Loucy (cell line): ENCODE data around the gene PUM1.

Source experiments
- H2AFZ ChIP-seq: fragments of 200-600 bp; sonication (generic); 2 replicates; pipeline ENCODE4 v1.6.0; 2016; ENCODE audit warnings: antibody characterized with exemption, mild to moderate bottlenecking, low read length, moderate library complexity
- H3F3A ChIP-seq: fragments of 200-600 bp; 2 replicates; pipeline ENCODE4 v1.6.0; 2016; ENCODE audit warnings: antibody characterized with exemption, low read depth, mild to moderate bottlenecking
- H3K27me3 ChIP-seq: fragments of 200-600 bp; sonication (generic); 2 replicates; pipeline ENCODE4 v1.6.1; 2014; ENCODE audit warnings: low read length, mild to moderate bottlenecking; ENCODE audit not compliant: insufficient read depth, poor library complexity, severe bottlenecking
- H3K36me3 ChIP-seq: fragments of 200-600 bp; sonication (generic); 2 replicates; pipeline ENCODE4 v1.6.1; 2016; ENCODE audit warnings: low read length; ENCODE audit not compliant: insufficient read depth
- H3K4me1 ChIP-seq: fragments of 200-600 bp; sonication (generic); 2 replicates; pipeline ENCODE4 v1.5.1; 2014; ENCODE audit warnings: low read length, mild to moderate bottlenecking; ENCODE audit not compliant: insufficient read depth, poor library complexity, severe bottlenecking
- H3K4me2 ChIP-seq: fragments of 200-600 bp; sonication (generic); 2 replicates; pipeline ENCODE4 v1.6.0; 2014; ENCODE audit warnings: antibody characterized with exemption, low read length, low read depth, mild to moderate bottlenecking; ENCODE audit not compliant: poor library complexity, severe bottlenecking
- H3K4me3 ChIP-seq: fragments of 200-600 bp; sonication (generic); 2 replicates; pipeline ENCODE4 v1.5.1; 2014; ENCODE audit warnings: low read length, mild to moderate bottlenecking, mixed read lengths; ENCODE audit not compliant: poor library complexity, severe bottlenecking
- H3K79me2 ChIP-seq: fragments of 200-600 bp; sonication (generic); 2 replicates; pipeline ENCODE4 v1.6.1; 2014; ENCODE audit warnings: low read length; ENCODE audit not compliant: insufficient read depth
- H3K9ac ChIP-seq: fragments of 200-600 bp; sonication (generic); 2 replicates; pipeline ENCODE4 v1.6.0; 2014; ENCODE audit warnings: mild to moderate bottlenecking, low read depth, low read length, moderate library complexity; ENCODE audit not compliant: poor library complexity, severe bottlenecking
- H3K9me2 ChIP-seq: fragments of 200-600 bp; sonication (generic); replicated peaks from 2 replicates; pipeline ENCODE4 v1.6.1; 2016; ENCODE audit warnings: low read depth, low read length, mixed read lengths
- H3K9me3 ChIP-seq: fragments of 200-600 bp; sonication (generic); 2 replicates; pipeline ENCODE4 v1.6.1; 2014; ENCODE audit warnings: mild to moderate bottlenecking, antibody characterized with exemption, low read length, low read depth; ENCODE audit not compliant: insufficient read depth
- H4K20me1 ChIP-seq: fragments of 200-600 bp; sonication (generic); 2 replicates; pipeline ENCODE4 v1.6.0; 2014; ENCODE audit warnings: antibody characterized with exemption, low read length, mild to moderate bottlenecking; ENCODE audit not compliant: insufficient read depth, poor library complexity, severe bottlenecking
- CTCF ChIP-seq: fragments of 200-600 bp; sonication (generic); conservative IDR thresholded peaks from 2 replicates; pipeline ENCODE4 v1.5.1; 2014; ENCODE audit warnings: mild to moderate bottlenecking, antibody characterized with exemption, low read length
- EZH2phosphoT487 ChIP-seq: fragments of 200-600 bp; IDR thresholded peaks from 2 replicates; pipeline ENCODE4 v1.6.1; 2018; ENCODE audit warnings: antibody characterized with exemption, mild to moderate bottlenecking, moderate library complexity, borderline replicate concordance

The PUM1 gene

DNA sequence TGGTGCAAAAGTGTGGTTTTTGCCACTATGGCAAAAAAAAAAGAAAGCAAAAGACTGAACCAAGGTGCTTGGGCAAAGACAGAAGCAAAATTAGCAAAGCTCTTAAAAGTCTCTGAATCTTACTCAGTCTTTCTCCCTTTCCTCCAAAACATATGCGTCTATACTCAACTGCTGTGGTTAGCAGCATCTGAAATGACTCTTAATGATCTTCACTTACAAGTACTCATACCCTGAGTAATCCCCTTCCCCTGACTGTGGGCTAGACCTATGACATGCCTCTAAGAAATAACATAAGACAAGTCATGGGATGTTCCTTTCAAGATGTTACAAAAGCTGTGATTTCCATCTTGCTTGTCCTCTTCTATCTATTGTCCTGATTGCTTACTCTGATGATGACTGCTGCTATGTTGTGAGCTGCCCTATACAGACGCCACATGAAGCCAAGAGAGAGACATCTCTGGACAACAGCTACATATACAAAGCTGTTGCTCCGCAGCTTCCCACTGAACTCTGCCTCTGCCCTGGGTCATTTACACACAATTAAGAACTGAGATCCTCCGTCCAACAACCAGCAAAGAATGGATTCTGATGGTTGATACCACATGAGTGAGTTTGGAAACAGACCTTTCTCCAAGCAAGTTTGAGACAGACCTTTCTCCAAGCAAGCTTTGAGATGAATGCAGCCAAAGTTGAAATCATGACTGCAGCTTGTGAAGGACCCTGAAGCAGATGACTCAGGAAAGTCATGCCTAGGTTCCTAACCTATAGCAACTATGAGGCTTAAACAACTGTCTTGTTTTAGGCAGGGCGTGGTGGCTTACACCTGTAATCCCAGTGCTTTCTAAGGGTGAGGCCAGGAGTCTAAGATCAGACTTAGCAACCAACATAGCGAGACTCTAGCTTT is 55.2 kb downstream of the PUM1 start:
- TF ChIP-seq EZH2phosphoT487 (no peak), CTCF (no peak)
- Histone ChIP-seq H3K27me3 (no peaks in the 10 kb centered on the region), H3K4me1 (no peaks in the 10 kb centered on the region), H3K79me2 (peaks cover 98% of the 10 kb centered on the region), H2AFZ (no peak overlapping the region), H3K9me3 (no peaks in the 10 kb centered on the region), H3K4me2 (no peak overlapping the region), H3K4me3 (no peak overlapping the region), H3K9me2 (no peaks in the 10 kb centered on the region), H3K36me3 (peaks cover 71% of the 10 kb centered on the region), H3K9ac (no peak overlapping the region), H3F3A (no peaks in the 10 kb centered on the region), H4K20me1 (peaks cover 97% of the 10 kb centered on the region)

DNA sequence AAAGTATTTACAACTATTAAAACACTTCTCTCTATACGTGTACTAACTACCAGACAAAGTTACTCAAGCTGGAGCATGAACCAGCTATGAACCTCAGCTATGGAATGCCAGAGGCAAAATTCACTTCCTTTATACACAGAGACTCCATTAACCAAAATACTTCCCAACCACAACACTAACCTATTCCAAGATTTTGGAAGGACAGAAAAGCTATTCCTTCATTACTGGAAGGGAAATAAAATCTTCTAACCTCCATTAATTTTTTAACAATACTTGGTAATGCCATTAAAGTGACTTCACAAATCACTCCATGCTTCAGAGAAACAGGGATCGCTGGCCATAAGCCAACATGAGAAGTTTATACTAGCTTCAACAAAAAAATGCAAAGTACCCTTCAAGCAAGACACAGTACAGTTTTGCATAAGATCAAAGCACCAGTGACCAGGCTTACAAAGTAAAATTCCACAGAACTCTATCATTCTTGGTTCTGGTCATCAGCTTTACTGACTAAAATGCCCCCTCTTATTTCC is 58.0 kb downstream of the PUM1 start:
- peaks cover 98% of the 10 kb centered on the region for H4K20me1 ChIP-seq
- H3K27me3 ChIP-seq, result no peaks in the 10 kb centered on the region
- no peaks in the 10 kb centered on the region for H3F3A ChIP-seq
- peaks cover 99% of the 10 kb centered on the region for H3K79me2 ChIP-seq
- no peak for TF ChIP-seq EZH2phosphoT487
- TF ChIP-seq CTCF, result no peak
- no peaks in the 10 kb centered on the region for H3K9me2 ChIP-seq
- no peaks in the 10 kb centered on the region for H3K9me3 ChIP-seq
- H3K9ac ChIP-seq, result no peak overlapping the region
- H3K4me3 ChIP-seq, result no peak overlapping the region
- H3K36me3 ChIP-seq, result peaks cover 85% of the 10 kb centered on the region
- H3K4me2 ChIP-seq, result no peak overlapping the region
- H3K4me1 ChIP-seq, result no peaks in the 10 kb centered on the region
- no peak overlapping the region for H2AFZ ChIP-seq

DNA sequence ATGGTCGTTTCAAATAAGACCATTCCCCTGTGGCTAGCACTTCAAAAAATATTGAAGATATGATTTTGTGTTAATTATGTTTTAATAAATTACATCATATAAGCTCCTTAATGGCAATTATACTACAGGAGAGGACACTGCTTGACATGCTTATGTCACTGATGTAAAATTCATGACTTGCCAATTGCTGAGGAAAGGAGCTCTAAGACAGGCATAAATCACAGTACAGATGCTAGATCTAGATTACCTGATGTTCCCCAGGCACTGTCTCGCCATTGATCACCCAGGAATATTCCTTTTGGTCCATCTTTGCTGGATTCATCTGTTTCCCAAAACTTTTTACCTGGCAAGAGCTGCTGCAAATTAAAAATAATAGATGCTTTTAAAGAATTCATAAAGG is 58.8 kb downstream of the PUM1 start:
- TF ChIP-seq CTCF (no peak), EZH2phosphoT487 (no peak)
- H3K36me3 ChIP-seq, result peaks cover 87% of the 10 kb centered on the region

More for the DNA sequence above, 58.8 kb downstream of the PUM1 start:
- H4K20me1 ChIP-seq, result peaks cover 97% of the 10 kb centered on the region
- peaks cover 98% of the 10 kb centered on the region for H3K79me2 ChIP-seq
- H3K9me3 ChIP-seq, result no peaks in the 10 kb centered on the region
- H3K9me2 ChIP-seq, result no peaks in the 10 kb centered on the region
- H3F3A ChIP-seq, result no peaks in the 10 kb centered on the region
- H2AFZ ChIP-seq, result no peak overlapping the region
- H3K4me1 ChIP-seq, result no peaks in the 10 kb centered on the region
- H3K4me2 ChIP-seq, result no peak overlapping the region
- no peak overlapping the region for H3K4me3 ChIP-seq
- H3K27me3 ChIP-seq, result no peaks in the 10 kb centered on the region
- no peak overlapping the region for H3K9ac ChIP-seq
